KOPT-K1 (cell line): ENCODE measurements around the gene CDX1.

Source experiments
- H3K27ac ChIP-seq: fragments of 200-600 bp; sonication (generic); 2 replicates; pipeline ENCODE4 v1.5.1; 2016; ENCODE audit warnings: antibody characterized with exemption, mild to moderate bottlenecking, low read depth, low read length; ENCODE audit not compliant: poor library complexity, severe bottlenecking
- H3K36me3 ChIP-seq: fragments of 200-600 bp; sonication (generic); 2 replicates; pipeline ENCODE4 v1.5.1; 2017; ENCODE audit warnings: antibody characterized with exemption, mild to moderate bottlenecking, low read length, moderate library complexity; ENCODE audit not compliant: insufficient read depth
- H3K9me3 ChIP-seq: fragments of 200-600 bp; sonication (generic); 2 replicates; pipeline ENCODE4 v1.5.1; 2017; ENCODE audit warnings: antibody characterized with exemption, low read length, mild to moderate bottlenecking; ENCODE audit not compliant: insufficient read depth, poor library complexity, severe bottlenecking

CDX1 gene

GRCh38 chr5:150148117-150148927, 18.3 kb upstream of the CDX1 start:
- Histone ChIP-seq H3K9me3 (no peaks in the 10 kb centered on the region), H3K27ac (no peak overlapping the region), H3K36me3 (no peaks in the 10 kb centered on the region)

DNA sequence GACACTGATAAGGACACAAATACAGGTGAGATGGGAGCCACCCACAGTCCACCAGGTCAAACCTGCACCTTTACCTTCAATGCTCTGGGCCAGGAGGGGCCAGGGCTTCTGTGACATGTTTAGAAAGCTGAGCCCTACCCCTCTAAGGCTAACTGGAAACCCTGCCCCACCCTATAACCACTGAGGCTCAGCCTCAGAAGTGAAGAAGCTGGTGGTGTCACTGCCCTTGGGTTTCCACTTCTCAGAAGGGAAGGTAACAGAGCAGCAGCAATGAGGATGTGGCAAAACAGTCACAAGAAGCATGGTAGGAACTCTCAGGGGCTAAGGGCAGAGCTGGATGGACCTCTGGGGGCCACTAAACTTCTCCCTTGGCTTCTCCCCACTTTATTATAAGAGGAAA, 17.0 kb upstream of the CDX1 start:
- Histone ChIP-seq H3K36me3 (no peaks in the 10 kb centered on the region), H3K27ac (no peak overlapping the region), H3K9me3 (no peaks in the 10 kb centered on the region)

DNA sequence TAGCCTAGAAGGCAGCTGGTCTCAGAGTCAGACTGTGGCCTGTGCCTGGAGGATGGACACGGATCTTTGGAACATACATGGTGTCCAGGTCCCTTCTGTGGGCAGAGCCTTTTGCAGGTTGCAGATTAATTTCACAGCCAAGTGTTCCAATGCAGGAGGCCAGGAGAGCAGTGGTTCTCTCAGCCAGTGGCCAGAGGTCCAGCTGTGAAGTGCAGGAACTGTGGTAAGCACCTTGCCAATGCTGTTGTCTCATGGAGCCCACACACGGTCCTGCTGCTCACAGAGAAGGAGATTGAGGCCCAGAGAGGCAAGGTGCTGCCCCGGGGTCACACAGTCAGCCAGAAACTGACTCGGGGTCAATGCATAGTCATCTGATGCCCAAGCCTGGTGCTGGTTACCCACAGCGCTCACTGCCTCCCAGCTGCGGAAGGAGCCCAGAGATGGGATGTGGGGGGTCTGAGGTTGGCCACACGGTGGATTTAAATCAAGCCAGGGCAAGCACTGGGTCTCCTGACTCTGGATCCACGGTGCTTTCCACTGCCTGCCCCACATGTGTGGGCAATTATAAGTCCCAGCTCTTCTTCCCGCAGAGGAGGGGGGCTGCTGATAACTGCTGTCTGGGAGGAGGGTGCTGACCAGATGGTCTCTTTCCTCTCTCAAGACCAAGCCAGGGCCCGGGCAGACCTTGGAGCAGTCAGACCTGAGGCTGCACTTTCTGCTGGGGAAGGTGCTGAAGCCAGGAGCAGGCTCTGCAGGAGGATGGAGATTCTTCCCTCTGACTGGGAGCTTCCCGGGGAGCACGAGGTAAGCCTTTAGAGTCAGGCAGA, 13.7 kb upstream of the CDX1 start:
- Histone ChIP-seq H3K36me3 (no peaks in the 10 kb centered on the region), H3K9me3 (no peaks in the 10 kb centered on the region), H3K27ac (no peak overlapping the region)

DNA sequence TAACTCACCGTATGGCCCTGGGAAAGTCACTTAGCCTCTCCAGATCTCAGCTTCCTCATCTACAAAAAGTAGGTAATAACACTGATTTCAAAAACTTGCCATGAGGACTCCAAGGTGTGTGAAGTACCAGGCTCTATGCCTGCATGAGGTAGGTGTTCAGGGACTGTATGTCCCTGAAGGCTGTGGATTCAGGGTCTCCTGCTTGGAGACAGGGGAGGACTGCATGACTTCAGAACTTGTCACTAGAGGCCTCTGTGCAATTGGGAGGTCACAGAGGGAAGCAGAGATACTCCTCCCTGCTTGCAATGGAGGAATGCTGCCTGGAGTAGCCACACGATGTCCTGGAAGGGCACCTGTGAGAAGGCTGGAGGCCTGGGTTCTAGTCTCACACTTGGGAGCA, 13.1 kb upstream of the CDX1 start:
- Histone ChIP-seq H3K27ac (no peak overlapping the region), H3K9me3 (no peaks in the 10 kb centered on the region), H3K36me3 (no peaks in the 10 kb centered on the region)

GRCh38 chr5:150153957-150154617, 12.5 kb upstream of the CDX1 start:
- Histone ChIP-seq H3K27ac (no peak overlapping the region), H3K36me3 (no peaks in the 10 kb centered on the region), H3K9me3 (no peaks in the 10 kb centered on the region)

DNA sequence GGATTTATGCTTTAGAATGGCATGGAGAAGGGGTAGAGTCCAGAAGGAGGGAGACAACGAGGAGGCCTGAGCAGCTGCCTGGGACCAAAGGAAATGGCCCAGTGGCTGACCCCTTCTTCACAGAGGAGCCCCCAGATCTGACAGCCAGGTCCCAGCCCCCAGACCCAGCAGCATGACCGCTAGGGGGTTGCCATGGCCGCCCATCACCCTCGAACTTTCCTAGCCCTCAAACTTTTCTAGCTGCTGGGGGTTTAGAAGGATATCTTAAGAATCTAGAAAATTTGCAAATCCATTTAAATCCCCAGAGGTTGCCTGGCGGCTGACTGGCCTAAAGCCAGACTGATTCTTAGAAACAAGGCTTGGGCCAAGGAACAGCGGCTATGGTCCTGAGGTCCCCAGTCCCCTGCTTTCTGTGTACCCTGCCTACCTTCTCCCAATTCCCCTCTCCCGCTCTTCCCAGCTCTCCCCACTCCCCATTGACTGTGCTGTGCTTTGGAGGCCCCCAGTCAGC, 11.9 kb upstream of the CDX1 start:
- Histone ChIP-seq H3K27ac (no peak overlapping the region), H3K9me3 (no peaks in the 10 kb centered on the region), H3K36me3 (no peaks in the 10 kb centered on the region)

GRCh38 chr5:150155258-150156026, 11.1 kb upstream of the CDX1 start, which contains the start of gene PDGFRB:
Gene PDGFRB, minus strand, starts transcription at chr5:150155845. Its CDS starts 18,798 bp downstream, at chr5:150137047.
- H3K36me3 ChIP-seq, result no peaks in the 10 kb centered on the region
- no peak within 1 kb of the TSS for H3K27ac ChIP-seq
- H3K9me3 ChIP-seq, result no peaks in the 10 kb centered on the region

DNA sequence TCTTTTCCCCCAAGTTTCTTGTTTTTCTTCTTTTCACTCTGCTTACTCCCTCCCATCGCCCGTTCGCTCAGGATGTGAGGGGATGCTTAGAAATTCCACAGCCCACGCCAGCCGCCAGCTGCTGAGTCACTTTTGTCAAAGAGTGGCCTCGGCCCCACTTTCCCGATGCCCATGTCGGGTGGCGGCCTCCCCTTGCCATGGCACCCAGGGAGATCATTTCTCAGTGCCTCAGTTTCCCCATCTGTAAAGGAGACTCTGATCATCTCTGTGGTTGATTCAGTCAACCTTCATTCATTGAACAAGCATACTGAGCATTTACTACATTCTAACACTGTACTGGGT, 10.6 kb upstream of the CDX1 start:
- Histone ChIP-seq H3K36me3 (no peaks in the 10 kb centered on the region), H3K27ac (no peak overlapping the region), H3K9me3 (no peaks in the 10 kb centered on the region)

DNA sequence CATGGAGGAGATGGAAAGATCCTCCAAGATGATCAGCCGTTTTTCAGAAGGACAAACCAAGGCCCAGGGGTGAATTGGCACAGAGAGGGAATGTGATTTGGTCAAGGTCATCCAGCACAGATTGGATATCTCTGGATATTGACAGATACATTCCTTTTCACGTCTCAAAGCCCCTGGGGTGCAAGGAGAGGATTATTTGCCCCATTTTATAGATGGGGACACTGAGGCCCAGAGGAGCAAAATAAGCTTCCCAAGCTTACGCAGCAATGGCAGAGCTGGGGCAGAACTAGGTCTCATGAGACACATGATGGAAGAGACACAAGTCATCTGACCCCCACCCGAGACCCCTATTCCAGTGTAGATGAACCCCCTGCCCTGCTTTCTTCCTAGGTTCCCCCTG, 10.0 kb upstream of the CDX1 start:
- H3K27ac ChIP-seq, result no peak overlapping the region
- no peaks in the 10 kb centered on the region for H3K9me3 ChIP-seq

GRCh38 chr5:150157168-150157567, 9.4 kb upstream of the CDX1 start:
- Histone ChIP-seq H3K9me3 (no peaks in the 10 kb centered on the region), H3K27ac (no peak overlapping the region), H3K36me3 (no peaks in the 10 kb centered on the region)

More for the DNA sequence above, 10.0 kb upstream of the CDX1 start:
- no peaks in the 10 kb centered on the region for H3K36me3 ChIP-seq

- Histone ChIP-seq H3K27ac (no peak overlapping the region), H3K9me3 (no peaks in the 10 kb centered on the region), H3K36me3 (no peaks in the 10 kb centered on the region)
These were observed 8.2 kb upstream of the CDX1 start for GRCh38 chr5:150158170-150158949.

GRCh38 chr5:150159031-150159430, 7.5 kb upstream of the CDX1 start:
- no peak overlapping the region for H3K27ac ChIP-seq
- H3K9me3 ChIP-seq, result no peaks in the 10 kb centered on the region
- no peaks in the 10 kb centered on the region for H3K36me3 ChIP-seq

DNA sequence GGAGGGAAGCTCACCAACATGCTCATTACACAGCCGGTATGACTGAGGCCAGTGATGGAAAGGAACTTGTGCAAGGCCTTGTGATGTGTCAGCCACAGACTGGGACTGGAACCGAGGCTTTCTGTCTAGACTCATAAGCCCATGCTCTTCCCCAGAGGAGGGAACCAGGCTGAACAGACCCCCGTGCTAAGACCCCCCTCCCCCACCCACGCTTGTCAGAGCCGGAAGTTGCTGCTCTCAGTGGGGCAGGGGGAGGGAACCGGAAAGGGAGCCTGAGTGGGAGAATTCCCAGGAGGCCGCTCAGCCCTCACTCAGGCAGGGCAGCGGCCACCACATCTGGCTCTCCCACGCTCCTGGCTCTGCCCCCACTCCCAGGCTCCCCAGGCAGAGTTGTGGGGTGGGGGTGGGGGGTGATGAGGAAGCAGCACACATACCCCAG, 6.8 kb upstream of the CDX1 start:
- Histone ChIP-seq H3K27ac (no peak overlapping the region), H3K36me3 (no peaks in the 10 kb centered on the region), H3K9me3 (no peaks in the 10 kb centered on the region)
